GM19043 (cell line): Measurements from ENCODE around the gene KRT6C.
"Not testable (repeated sequence)": the region's sequence is repeated elsewhere in the genome, so short reads cannot be mapped to it uniquely, and the experiment has no call there.

ENCODE experiments used
- ATAC-seq: cut with Tn5 transposase; IDR thresholded peaks from one replicate; pipeline ENCODE4 v1.9.1; 2021; ENCODE audit warnings: low read depth; ENCODE audit not compliant: unreplicated experiment

KRT6C gene

DNA sequence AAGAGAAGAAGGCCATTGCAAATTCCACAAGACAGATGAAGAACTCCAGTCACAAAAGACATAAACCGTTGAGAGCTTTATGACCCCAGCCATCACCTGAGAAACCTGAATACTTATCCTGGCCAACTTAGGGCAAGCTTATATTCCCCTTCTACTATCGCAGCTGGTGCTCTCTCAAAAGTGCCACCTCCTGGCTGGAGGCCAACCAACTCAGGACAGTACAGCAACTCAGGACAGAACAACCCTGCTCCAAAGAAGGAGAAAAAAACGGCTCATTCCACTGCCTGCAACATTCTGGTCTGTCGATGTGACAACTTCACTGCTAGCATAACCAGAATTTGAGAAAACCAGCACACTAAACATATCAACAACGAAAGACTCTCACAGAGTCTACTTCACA, 11.9 kb downstream of the KRT6C start:
- no peak for ATAC-seq

DNA sequence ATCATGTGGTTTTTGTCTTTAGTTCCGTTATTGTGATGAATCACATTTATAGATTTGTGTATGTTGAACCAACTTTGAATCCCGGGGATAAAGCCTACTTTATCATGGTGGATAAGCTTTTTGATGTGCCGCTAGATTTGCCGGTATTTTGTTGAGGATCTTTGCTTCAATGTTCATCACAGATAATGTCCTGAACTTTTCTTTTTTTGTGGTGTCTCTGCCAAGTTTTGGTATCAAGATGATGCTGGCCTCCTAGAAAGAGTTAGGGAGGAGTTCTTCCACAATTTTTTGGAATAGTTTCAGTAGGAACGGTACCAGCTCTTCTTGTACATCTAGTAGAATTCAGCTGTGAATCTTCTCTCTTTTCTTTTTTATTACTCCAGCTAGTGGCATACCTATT, 14.7 kb downstream of the KRT6C start:
- ATAC-seq: no peak

DNA sequence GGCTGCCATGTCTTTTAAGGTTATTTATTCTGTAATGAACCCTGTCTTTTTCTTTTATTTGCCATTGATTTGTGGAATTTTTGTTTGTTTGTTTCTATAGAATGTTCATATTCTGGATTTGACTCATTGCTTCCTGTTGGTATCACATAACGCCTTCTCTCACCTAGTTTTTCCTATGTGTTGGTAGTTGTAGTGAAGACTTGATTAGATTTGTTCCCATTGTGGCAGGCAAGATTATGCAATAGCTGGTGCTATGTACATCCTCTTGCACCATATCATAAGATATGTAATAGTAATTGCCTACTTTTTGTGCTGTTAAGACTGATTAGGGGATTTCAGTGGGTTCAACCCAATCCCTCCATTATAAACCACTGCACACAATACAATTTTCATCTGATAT, 17.8 kb downstream of the KRT6C start:
- ATAC-seq: no peak

DNA sequence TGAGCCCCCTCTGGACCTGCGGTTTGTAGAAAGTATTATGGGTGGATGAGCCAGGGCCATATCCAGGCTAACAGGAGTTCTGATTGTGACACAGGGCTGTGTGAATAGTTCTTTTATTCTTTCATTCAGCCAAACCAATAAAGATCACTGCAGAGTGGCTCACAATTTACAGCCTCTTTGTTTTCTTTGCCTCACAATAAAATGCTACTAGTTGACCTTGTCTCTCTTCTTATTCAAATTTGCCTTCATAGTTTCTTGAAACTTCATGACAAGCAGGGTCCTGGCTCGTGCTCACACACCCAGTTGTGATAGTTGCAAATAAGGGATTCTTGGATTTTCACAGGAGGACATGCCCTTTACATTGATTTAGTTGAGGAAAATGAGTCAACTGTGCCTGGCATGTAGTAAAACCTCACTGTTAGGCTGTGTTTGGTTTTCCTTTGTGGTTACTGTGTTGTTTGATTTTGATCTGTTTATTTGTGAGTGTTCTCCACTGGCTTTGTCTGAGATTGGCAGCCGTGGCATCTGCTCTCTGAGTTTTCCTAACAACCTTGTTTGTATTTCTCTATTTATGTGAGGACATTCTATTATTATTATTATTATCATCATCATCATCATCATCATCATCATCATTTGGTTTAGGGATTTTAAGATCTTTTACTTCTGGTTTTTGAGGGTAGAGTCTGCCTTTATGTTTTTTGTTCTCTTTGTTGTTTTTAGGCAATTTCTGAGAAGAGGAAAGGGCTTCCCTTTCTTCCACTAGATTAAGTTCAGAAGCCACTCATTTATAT, 19.0 kb downstream of the KRT6C start:
- no peak for ATAC-seq

DNA sequence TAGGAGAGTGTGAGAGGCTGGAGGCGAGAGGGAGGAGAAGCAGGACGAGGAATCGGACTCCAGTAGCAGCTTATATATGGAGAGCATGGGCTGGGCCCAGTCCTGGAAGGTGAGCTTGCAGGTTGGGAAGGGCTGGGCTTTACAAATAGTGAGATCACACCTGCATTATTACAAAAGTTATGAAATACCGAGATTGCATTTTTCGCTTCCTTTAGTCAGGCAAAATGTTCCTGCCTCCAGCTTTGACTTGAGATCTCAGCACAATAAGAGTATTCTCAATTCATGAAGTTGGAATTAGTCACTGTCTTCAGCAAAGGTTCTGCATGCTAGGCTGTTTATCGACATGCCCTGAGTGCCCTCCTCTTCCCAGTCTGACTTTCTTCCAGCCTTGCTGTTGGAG, 21.5 kb downstream of the KRT6C start, which contains the start of gene KRT6B:
Gene KRT6B (minus strand): TSS at position 46 of the 400 bp plus-strand sequence. CDS start 68 bp downstream, outside the sequence.
- ATAC-seq: no peak

DNA sequence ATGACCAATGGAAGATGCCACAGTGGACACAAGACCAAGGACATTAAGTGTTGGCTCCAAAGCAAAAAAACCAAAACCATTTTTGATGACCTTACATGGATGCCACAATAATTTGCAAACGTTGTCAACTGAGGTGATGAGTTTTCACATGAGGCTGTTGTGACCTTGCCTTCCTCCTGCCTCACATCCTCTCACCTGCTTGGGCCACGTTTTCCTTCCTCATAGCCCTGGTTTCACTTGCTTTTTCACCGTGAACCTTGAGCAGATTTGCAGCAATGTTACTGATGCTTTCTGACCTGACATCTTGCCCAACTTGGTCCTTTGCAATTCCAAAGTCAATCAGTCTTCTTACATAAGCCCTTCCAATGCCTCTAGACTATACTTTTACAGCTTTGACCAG, 25.4 kb downstream of the KRT6C start:
- ATAC-seq: no peak

DNA sequence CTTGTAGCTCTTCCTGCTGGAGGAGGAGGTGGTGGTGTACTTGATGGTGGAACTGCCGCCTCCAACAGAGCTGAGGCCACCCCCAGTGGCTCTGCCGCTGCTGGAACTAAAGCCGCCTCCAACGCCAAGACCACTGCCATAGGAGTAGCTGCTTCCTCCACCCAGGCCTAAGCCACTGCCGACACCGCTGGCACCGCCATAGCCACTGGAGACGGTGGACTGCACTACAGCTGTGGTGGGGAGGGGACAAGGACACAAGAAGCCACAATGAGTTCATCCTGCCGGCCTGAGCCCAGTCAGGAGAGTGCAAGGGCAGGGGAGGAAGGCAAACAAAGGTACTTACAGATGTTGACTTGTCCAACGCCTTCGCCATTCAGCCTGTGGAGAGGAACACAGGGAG, 26.4 kb downstream of the KRT6C start:
- not testable (repeated sequence) for ATAC-seq

DNA sequence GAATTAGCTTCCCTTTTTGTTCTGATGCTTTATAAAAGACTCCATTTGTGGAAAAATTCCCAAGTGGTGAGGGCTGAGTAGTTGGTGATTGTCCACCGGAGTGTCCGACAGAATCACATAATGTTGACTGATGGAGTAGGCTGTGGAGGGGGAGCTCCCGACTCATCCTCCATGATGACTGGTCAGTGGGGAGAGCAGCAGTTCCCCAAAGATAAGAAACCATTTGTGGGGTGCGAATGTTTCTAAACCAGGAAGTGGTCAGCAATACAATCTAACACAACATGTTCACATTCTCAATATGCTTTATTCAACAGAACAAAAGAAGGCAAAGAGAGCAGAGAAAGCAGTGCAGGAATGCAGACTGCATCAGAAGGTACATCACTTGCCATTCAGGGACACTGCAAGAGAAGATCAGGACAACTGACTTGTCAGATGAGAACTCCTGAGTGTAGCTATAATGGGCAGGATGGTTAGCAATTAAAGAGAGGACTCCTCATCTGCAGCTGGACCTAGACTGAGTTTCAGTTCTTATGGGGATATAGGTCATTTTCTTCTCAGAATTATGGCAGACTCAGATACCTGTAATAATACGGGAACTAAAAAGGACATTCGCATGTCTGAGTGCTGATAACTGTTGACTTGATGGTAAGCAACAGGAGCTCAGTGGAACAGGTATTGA, 27.1 kb downstream of the KRT6C start:
- ATAC-seq: no peak

DNA sequence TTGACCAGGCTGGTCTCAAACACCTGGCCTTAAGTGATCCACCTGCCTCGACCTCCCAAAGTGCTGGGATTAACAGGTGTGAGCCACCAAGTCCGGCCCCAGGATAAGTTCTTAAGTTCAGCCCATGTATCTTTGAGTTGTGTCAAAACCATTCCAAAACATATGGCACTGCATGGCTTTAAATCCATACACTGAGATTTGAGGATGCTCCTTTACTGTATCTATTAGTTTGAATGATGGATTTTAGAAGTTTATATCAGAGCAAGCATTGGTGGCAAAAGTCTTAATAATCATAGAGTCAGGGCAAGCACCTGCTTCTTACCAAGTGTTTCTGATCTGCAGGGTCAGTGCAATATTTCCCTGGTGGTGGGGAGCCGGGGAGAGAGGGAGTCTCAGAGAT, 27.7 kb downstream of the KRT6C start:
- no peak for ATAC-seq

DNA sequence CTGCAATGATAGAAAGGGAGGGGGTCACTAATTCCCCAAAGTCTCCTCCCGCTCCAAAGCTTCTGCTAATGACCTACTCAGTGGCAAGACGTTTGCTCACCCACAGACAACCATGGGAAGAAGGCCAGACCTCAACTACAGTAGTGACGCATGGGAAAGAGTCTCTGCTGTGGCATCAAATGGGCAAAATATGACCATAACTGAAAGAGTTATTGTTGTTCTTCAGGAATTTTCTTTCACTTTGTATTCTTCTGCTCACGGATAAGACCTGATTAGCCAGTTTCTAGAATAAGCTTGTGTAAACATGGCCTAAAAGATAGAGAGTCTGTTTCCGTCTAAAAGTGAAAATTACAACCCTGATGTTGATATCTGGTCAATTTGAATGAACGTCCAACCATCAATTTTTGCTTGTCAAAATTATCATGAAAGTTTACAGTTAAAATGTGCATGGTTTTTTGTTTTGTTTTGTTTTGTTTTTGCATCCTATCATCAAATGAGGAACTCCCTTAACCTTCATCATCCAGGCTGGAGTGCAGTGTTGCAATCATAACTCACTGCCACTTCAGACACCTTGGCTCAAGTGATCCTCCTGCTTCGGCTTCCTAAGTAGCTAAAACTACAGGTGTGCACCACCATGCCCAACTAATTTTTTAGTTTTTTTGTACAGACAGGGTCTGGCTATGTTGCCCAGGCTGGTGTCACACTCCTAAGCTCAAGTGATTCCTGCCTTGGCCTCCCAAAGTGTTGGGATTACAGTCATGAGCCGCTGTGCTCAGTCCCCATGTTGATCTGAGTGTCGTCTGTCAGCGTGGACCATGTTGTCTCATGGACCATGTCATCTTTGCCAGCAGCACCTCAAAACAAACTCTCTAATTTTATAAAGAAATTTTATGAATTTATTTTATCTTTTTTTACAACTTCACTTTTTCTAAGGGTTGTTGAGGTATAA, 28.7 kb downstream of the KRT6C start:
- no peak for ATAC-seq

DNA sequence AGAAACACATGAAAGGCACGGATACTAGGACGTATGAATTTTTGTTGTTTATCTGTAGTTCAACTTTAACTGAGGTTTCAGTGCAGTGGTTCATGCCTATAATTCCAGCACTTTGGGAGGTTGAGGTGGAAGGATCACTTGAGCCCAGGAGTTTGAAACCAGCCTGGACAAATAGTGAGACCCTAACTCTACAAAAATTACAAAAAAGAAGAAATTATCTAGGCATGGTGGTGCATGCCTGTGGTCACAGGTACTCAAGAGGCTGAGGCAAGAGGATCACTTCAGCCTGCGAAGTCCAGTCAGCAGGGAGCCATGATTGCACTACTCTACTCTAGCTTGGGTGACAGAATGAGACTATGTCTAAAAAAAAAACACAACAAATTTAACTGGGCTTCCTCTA, 29.6 kb downstream of the KRT6C start:
- ATAC-seq: no peak

DNA sequence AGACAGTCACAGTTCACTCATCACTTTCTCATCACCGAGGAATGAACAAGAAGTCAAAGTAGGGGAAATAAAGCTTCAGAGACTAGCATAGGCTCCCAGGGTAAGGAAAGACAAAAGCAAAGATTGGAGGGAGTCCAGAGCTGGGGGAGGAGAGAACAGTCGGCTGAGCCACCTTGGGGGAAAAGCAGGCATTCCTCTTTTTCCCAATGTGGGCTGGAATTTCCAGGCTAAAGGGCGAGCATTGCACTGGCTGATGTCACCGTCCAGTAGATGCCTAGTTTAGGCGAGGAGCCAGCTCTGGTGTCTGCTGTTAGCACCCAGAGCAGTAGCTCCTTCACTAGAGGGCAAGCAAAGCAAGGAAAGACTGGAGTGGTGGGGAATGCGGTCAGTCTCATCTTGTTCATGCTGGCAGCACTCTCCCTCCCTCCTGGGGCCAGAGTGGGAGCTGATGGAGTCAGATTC, 31.0 kb downstream of the KRT6C start:
- no peak for ATAC-seq

DNA sequence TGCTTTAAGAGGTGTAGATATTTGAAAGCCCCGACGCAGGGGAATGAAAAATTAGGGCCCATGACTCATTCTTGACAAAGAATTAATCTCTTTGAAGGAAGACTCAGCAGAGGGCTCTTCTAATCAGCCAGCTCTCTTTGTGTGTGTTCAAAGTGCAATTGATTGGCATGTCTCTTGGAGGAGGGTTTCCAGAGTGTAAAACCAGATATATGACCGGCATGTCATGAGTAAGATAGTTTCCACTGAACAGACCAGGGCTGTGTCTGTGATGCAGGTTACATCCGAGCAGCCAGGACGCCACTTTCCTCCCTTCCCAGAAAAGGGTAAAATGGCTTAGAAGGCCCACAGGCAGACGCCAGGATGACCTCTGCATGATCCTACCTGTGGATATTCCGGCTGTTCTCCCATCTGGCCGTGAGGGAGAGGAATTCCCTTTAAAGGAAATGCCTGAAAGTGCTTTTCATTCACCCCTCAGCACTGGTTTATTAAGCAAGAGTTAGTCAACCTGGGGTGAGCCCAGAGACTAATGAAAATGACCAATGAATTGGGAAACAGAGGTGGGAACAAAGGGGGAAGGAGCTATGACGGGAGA, 32.2 kb downstream of the KRT6C start:
- no peak for ATAC-seq

DNA sequence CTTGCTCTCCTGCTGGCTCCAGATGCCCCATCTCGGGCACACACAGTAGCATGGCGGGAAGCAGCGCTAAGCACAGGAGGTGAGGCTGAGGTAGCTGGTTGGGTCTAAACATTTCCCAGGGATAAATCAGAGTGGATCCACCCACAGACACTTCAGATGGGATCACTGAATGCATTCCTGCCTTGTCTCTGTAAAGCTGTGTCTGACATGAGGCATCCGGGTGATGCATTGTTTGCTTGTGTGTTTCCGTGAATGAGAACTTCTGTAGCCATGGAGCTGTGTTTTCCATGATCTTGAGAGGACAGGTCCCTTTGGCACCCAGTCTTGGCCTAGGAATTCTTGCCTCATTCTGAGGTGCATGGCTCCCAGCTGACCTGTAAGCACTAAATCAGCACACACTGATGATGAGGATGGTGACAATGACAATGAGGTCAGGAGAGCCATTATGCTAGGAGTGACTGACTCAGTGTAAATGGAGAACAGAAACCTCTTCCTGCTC, 32.7 kb downstream of the KRT6C start:
- ATAC-seq: no peak

DNA sequence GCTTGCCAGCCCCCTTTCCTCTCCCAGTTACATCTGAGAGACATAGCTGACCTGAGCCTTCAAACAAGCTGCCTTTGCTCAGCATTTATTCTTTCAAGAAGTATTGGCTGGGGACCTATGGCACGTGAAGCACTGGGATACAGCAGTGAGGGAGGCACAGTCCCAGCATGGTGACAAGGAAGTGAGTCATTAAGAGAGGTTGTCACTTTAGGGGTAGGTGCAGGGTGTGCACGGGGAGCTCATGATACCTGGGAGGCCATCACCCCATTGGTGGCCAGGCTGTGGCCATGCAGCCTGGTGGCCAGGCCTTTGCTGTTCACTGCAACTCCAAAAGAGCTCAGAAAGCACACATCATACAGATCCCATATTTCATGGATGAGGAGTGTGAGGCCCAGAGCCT, 33.8 kb downstream of the KRT6C start:
- no peak for ATAC-seq

DNA sequence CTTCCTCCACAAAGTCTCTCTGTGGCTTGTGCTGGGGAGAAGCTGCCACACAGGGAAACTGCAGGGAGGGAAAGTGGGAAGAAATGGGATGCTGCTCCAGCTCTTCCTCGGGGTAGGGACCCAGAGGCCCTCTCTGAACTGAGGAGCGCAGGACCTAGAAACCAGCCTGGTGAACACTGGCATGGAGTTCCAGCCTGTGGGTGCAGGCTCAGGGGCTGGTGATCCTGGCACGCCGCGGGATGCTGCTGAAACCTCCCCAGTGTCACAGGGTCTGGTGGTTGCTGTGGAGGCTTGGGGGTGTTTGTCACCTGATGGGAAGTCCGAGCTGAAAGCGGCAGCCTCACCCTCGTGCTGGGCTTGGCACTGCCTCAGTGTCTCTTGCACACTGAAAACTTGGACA, 34.2 kb downstream of the KRT6C start:
- no peak for ATAC-seq

DNA sequence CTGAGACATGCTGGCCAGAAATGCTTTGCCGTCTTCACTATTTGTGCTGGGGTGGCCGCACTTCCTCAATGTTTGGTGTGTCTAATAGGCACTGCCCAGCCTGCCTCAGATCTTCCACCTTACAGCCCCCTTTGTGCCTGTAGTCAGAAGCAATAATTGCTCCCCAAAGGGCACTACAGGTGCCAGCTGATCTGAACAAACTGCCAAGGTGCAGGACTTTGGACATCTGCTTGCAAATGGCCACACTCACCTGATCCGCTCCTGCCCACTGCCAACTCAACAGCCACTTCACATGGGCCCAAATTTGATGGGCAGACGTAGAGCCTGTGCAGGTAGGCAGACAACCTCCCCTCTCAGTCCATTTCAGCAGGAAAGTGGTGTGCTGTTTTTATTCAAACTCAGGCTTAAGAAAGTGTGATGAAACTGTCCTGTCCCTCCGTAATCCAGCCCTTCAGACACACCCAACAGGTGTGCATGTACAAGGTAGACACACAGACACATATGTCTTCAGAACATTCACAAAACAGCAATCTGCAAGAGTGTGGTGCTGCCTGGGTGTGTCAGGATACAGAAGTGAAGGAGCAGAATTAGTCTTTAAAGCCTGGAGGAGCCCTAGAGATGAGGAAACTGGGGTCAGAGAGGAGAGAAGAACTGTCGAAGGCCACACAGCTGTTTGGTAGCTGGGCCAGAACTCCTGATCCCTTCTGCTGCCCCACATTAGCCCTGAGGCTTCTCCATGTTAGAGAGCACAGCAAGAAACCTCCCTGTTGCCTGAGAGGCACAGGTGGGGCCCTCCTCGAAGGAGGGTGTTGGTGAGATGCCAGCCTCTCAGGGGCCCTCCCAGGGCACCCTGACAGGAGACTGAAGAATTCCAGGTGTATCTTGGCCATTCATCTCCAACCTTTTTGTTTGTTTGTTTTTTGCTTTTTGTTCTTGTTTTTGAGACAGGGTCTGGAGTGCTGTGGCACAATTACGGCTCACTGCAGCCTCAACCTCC, 35.0 kb downstream of the KRT6C start:
- ATAC-seq: no peak

DNA sequence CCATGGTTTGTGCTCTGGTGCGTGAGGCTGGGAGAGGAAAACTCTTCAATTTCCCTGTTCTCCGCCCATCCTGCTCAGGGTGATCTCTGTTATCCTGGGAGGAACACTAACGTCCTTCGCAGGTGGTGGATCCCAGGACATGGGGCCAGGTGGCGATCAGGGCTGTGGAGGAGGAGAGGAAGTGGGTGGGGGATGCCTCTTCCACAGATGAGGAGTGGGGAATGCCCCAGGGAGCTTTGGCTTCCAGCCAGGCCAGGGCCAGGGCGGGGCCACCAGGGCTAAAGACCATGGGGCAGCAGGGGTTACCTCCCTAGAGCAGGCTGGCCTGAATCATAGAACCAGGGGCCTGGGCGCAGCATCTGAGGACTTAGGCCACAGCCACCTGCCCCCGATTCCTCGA, 36.1 kb downstream of the KRT6C start:
- ATAC-seq: no peak

DNA sequence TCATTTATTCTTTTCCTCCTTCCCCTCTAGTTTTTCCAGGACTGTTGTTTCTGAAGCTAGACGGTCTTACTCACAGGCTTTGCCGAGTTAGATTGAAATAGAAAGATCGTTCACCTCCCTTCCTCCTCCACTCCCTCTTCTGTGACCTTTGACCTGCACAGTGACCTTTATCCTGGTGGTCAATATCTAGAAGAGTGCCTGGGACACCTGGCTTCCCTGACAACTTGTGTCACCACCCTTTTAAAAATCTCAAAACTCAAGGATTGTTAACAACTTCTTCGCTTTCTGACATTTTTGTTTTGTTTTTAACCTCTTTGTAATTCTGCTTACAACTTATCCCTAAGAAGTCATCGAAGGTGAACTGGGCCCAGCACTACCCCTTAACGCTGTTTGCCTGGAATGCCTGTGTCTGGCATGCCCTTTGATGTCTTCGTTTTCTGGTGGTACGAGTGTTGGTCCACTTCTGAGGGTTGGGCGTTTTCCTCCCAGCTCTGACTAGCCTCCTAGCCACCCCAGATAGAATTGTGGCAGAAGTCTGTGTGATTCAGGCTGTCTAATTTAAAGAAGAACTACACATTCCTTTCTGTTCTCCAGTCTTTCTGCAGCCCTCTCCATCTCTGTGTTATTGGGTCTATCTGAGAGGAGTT, 36.7 kb downstream of the KRT6C start:
- no peak for ATAC-seq
